Astrocyte (in vitro differentiated cells and primary cell): ENCODE data around the gene NSMF. TPM values are rescaled to one million over a fixed set of nuclear protein-coding genes. Genes with fewer than 3 reads are reported as not detected.

Experiments used
- DNase-seq: peaks from one replicate; pipeline ENCODE4 v3.0.0-alpha.2; 2010; ENCODE audit warnings: low read depth
- FAIRE-seq: peaks from 2 replicates; lab custom pipeline; 2011; peaks lifted over from hg19 to GRCh38; lab: Jason Lieb, UNC
- H2AFZ ChIP-seq: 2 replicates; pipeline ENCODE4 v1.6.0; 2012; ENCODE audit warnings: low read depth, low read length, inconsistent platforms
- H3K27ac ChIP-seq: 2 replicates; pipeline ENCODE4 v1.5.1; 2011; ENCODE audit warnings: low read depth, low read length, inconsistent platforms
- H3K27me3 ChIP-seq: 2 replicates; pipeline ENCODE4 v1.6.0; 2011; ENCODE audit warnings: low read length, inconsistent platforms; ENCODE audit not compliant: insufficient read depth
- H3K36me3 ChIP-seq: 2 replicates; pipeline ENCODE4 v1.5.1; 2011; ENCODE audit warnings: low read length, inconsistent platforms; ENCODE audit not compliant: insufficient read depth
- H3K4me1 ChIP-seq: 2 replicates; pipeline ENCODE4 v1.5.1; 2011; ENCODE audit warnings: low read length, inconsistent platforms; ENCODE audit not compliant: insufficient read depth
- H3K4me2 ChIP-seq: 2 replicates; pipeline ENCODE4 v1.6.0; 2012; ENCODE audit warnings: low read length, inconsistent platforms
- H3K4me3 ChIP-seq: 2 replicates; pipeline ENCODE4 v1.5.1; 2011; ENCODE audit warnings: low read depth, mild to moderate bottlenecking, low read length, inconsistent platforms; ENCODE audit not compliant: insufficient read depth
- H3K79me2 ChIP-seq: 2 replicates; pipeline ENCODE4 v1.6.0; 2012; ENCODE audit warnings: mild to moderate bottlenecking, low read length, inconsistent platforms; ENCODE audit not compliant: insufficient read depth
- H3K9ac ChIP-seq: 2 replicates; pipeline ENCODE4 v1.6.0; 2012; ENCODE audit warnings: mild to moderate bottlenecking, low read length, inconsistent platforms
- H3K9me3 ChIP-seq: 2 replicates; pipeline ENCODE4 v1.5.1; 2012; ENCODE audit warnings: low read depth, mild to moderate bottlenecking, low read length, inconsistent platforms; ENCODE audit not compliant: insufficient read depth
- H4K20me1 ChIP-seq: 2 replicates; pipeline ENCODE4 v1.6.0; 2012; ENCODE audit warnings: low read length, inconsistent platforms; ENCODE audit not compliant: insufficient read depth
- H3K27ac Mint-ChIP-seq: one replicate; pipeline ENCODE4 v1.8.0; 2021; ENCODE audit warnings: mild to moderate bottlenecking, mixed read lengths; ENCODE audit not compliant: unreplicated experiment
- H3K27me3 Mint-ChIP-seq: one replicate; pipeline ENCODE4 v1.8.0; 2021; ENCODE audit warnings: low read depth, mixed read lengths; ENCODE audit not compliant: unreplicated experiment
- H3K36me3 Mint-ChIP-seq: one replicate; pipeline ENCODE4 v1.8.0; 2021; ENCODE audit warnings: low read depth, mixed read lengths; ENCODE audit not compliant: unreplicated experiment
- H3K4me1 Mint-ChIP-seq: one replicate; pipeline ENCODE4 v1.8.0; 2021; ENCODE audit warnings: low read depth, mixed read lengths; ENCODE audit not compliant: unreplicated experiment
- H3K4me3 Mint-ChIP-seq: one replicate; pipeline ENCODE4 v1.8.0; 2021; ENCODE audit warnings: mild to moderate bottlenecking, moderate library complexity, mixed read lengths; ENCODE audit not compliant: unreplicated experiment
- H3K9me3 Mint-ChIP-seq: one replicate; pipeline ENCODE4 v1.8.0; 2021; ENCODE audit warnings: mild to moderate bottlenecking, mixed read lengths; ENCODE audit not compliant: unreplicated experiment
- CTCF ChIP-seq: IDR thresholded peaks from 2 replicates; pipeline ENCODE4 v1.5.1; 2011; ENCODE audit warnings: low read depth, mild to moderate bottlenecking, inconsistent platforms, low read length, moderate library complexity; ENCODE audit not compliant: insufficient read depth
- EZH2 ChIP-seq: IDR thresholded peaks from 2 replicates; pipeline ENCODE4 v1.6.1; 2012; ENCODE audit warnings: mild to moderate bottlenecking, low read length, inconsistent platforms; ENCODE audit not compliant: insufficient read depth
- total RNA-seq: library from RNA; stranded (reverse); gene quantifications from 2 replicates; pipeline ENCODE4 v1.2.1, GENCODE V29; 2021

The NSMF gene
- total RNA-seq, 1 donor from 2014 or later, result 50.5 TPM

GRCh38 chr9:137441935-137442321 lies 17.2 kb downstream of the NSMF start:
- Histone ChIP-seq H3K4me3 (no peak overlapping the region), H3K27ac (no peak overlapping the region), H3K4me1 (no peaks in the 10 kb centered on the region), H4K20me1 (peaks cover 5% of the 10 kb centered on the region), H3K9me3 (no peaks in the 10 kb centered on the region), H3K4me2 (no peak overlapping the region), H3K27me3 (peaks cover 3% of the 10 kb centered on the region), H2AFZ (no peak overlapping the region), H3K9ac (no peak overlapping the region), H3K36me3 (no peaks in the 10 kb centered on the region), H3K79me2 (no peaks in the 10 kb centered on the region)
- DNase-seq, result no peak
- Mint-ChIP-seq H3K4me1 (peaks cover 2% of the 10 kb centered on the region), H3K4me3 (peak overlapping the region; percentile 66), H3K36me3 (peaks cover 1% of the 10 kb centered on the region), H3K9me3 (no peaks in the 10 kb centered on the region), H3K27me3 (peaks cover 7% of the 10 kb centered on the region), H3K27ac (peak overlapping the region; percentile 11)
- TF ChIP-seq EZH2 (no peak), CTCF (no peak)
- no peak for FAIRE-seq

GRCh38 chr9:137441289-137441934 lies 17.7 kb downstream of the NSMF start, which contains the start of gene ENTPD8:
TSS of gene ENTPD8 (minus strand) at chr9:137441357. CDS start at chr9:137438285, 3,072 bp downstream.
- Histone ChIP-seq H3K4me2 (peak within 1 kb of the TSS; percentile 75), H3K4me3 (no peak within 1 kb of the TSS), H3K27me3 (peaks cover 3% of the 10 kb centered on the region), H3K79me2 (no peaks in the 10 kb centered on the region), H3K36me3 (no peaks in the 10 kb centered on the region), H3K27ac (no peak within 1 kb of the TSS), H4K20me1 (peaks cover 5% of the 10 kb centered on the region), H2AFZ (no peak within 1 kb of the TSS), H3K9me3 (no peaks in the 10 kb centered on the region), H3K4me1 (no peaks in the 10 kb centered on the region), H3K9ac (no peak within 1 kb of the TSS)
- peaks cover 2% of the 10 kb centered on the region for H3K4me1 Mint-ChIP-seq
- TF ChIP-seq CTCF (no peak), EZH2 (peak; percentile 34)
- H3K27me3 Mint-ChIP-seq, result peaks cover 7% of the 10 kb centered on the region
- H3K27ac Mint-ChIP-seq, result peak within 1 kb of the TSS; percentile 11
- H3K9me3 Mint-ChIP-seq, result no peaks in the 10 kb centered on the region
- no peak for DNase-seq
- FAIRE-seq, result no peak
- H3K36me3 Mint-ChIP-seq, result peaks cover 1% of the 10 kb centered on the region
- peak within 1 kb of the TSS; percentile 66 for H3K4me3 Mint-ChIP-seq

- no peak for DNase-seq
Measured at GRCh38 chr9:137439158-137439714, 19.9 kb downstream of the NSMF start.

More at GRCh38 chr9:137439158-137439714, 19.9 kb downstream of the NSMF start:
- Mint-ChIP-seq H3K27me3 (peaks cover 8% of the 10 kb centered on the region), H3K36me3 (no peaks in the 10 kb centered on the region), H3K4me1 (no peaks in the 10 kb centered on the region), H3K4me3 (no peak overlapping the region), H3K27ac (no peak overlapping the region), H3K9me3 (no peaks in the 10 kb centered on the region)
- Histone ChIP-seq H3K4me3 (no peak overlapping the region), H2AFZ (no peak overlapping the region), H3K4me2 (no peak overlapping the region), H3K27me3 (peaks cover 3% of the 10 kb centered on the region), H3K4me1 (peaks cover 7% of the 10 kb centered on the region), H3K36me3 (no peaks in the 10 kb centered on the region), H3K9ac (no peak overlapping the region), H3K27ac (no peak overlapping the region), H3K9me3 (no peaks in the 10 kb centered on the region), H3K79me2 (no peaks in the 10 kb centered on the region), H4K20me1 (no peaks in the 10 kb centered on the region)
- TF ChIP-seq EZH2, result no peak
- TF ChIP-seq CTCF, result no peak
- FAIRE-seq, result no peak
